Mesothelial cell of epicardium (in vitro differentiated cells): Measurements from ENCODE around the gene GMPR2. TPM values are rescaled to one million over a fixed set of nuclear protein-coding genes. Genes with fewer than 3 reads are reported as not detected.

Experiments used
- DNase-seq, 2 experiments: peaks; one replicate each; pipeline ENCODE4 v3.0.0; 2021; ENCODE audit warnings: low spot score in 2 of 2; ENCODE audit not compliant: unreplicated experiment in 2 of 2
- H3K27ac Mint-ChIP-seq: 2 replicates; pipeline ENCODE4 v1.8.0; 2021; ENCODE audit warnings: mixed read lengths
- H3K27me3 Mint-ChIP-seq: 2 replicates; pipeline ENCODE4 v1.8.0; 2021; ENCODE audit warnings: low read depth, mixed read lengths
- H3K36me3 Mint-ChIP-seq: 2 replicates; pipeline ENCODE4 v1.8.0; 2021; ENCODE audit warnings: mixed read lengths
- H3K4me1 Mint-ChIP-seq: 2 replicates; pipeline ENCODE4 v1.8.0; 2021; ENCODE audit warnings: mixed read lengths
- H3K4me3 Mint-ChIP-seq: 2 replicates; pipeline ENCODE4 v1.8.0; 2021; ENCODE audit warnings: mild to moderate bottlenecking, moderate library complexity, mixed read lengths
- H3K9me3 Mint-ChIP-seq: 2 replicates; pipeline ENCODE4 v1.8.0; 2021; ENCODE audit warnings: mixed read lengths
- total RNA-seq: library from RNA; stranded (reverse); gene quantifications from 3 replicates; pipeline ENCODE4 v1.2.1, GENCODE V29; 2021
- TF ChIP-seq, protein P1 (sequence below): fragments of 200-600 bp; sonication (generic); IDR thresholded peaks from one replicate; pipeline ENCODE4 v1.5.0; 2021; ENCODE audit warnings: antibody characterized with exemption; ENCODE audit not compliant: unreplicated experiment

The GMPR2 gene
- total RNA-seq, 1 donor from 2014 or later = 72.5 TPM

DNA sequence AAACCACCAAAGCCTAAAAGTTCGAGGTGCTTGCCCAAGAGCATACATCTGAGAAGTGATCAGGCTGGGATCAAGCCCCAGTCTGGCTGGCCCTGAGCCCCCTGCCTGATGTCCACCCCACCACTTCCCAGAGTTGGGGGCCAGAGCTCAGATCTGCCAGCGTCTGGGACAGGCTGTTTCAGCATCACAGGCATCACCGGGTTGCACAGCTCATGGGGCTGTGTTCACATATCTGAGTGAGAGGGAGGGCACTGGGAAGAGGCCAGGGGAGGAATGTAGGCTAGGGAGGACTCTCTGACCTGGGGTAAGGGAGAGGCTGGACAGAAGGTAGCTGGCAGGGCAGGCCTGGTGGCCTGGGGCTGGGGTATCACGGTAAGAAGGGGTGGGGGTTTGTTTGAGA is 24.2 kb downstream of the GMPR2 start:
- TF ChIP-seq, protein P1, sequence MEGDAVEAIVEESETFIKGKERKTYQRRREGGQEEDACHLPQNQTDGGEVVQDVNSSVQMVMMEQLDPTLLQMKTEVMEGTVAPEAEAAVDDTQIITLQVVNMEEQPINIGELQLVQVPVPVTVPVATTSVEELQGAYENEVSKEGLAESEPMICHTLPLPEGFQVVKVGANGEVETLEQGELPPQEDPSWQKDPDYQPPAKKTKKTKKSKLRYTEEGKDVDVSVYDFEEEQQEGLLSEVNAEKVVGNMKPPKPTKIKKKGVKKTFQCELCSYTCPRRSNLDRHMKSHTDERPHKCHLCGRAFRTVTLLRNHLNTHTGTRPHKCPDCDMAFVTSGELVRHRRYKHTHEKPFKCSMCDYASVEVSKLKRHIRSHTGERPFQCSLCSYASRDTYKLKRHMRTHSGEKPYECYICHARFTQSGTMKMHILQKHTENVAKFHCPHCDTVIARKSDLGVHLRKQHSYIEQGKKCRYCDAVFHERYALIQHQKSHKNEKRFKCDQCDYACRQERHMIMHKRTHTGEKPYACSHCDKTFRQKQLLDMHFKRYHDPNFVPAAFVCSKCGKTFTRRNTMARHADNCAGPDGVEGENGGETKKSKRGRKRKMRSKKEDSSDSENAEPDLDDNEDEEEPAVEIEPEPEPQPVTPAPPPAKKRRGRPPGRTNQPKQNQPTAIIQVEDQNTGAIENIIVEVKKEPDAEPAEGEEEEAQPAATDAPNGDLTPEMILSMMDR = no peak
- no peak for DNase-seq
- Mint-ChIP-seq H3K4me1 (peaks cover 21% of the 10 kb centered on the region), H3K27ac (peak overlapping the region; percentile 37), H3K27me3 (no peaks in the 10 kb centered on the region), H3K36me3 (no peaks in the 10 kb centered on the region), H3K9me3 (no peaks in the 10 kb centered on the region), H3K4me3 (no peak overlapping the region)

DNA sequence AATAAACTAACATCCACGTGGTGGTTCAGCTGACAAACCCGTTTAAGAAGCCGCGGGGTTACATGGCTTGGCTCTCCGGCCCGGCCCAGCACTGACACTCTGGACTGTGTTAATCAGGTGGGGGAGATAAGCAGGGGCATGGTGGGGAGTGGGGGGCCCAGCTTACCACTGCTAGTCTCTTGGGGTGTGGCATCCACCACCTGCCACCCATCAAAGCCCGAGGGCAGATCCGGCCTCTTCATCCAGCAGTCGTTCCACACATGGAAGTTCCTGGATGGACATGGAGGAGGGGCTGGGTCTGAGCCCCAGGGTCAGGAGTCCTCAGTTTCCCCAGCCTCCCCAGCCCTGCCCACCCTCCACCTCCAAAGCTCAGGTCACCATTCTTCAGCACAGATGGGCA is 25.4 kb downstream of the GMPR2 start:
- Mint-ChIP-seq H3K4me3 (no peak overlapping the region), H3K27ac (peak overlapping the region; percentile 66), H3K36me3 (no peaks in the 10 kb centered on the region), H3K9me3 (no peaks in the 10 kb centered on the region), H3K4me1 (peaks cover 21% of the 10 kb centered on the region), H3K27me3 (no peaks in the 10 kb centered on the region)
- no peak for DNase-seq
- TF ChIP-seq, protein P1 = no peak

DNA sequence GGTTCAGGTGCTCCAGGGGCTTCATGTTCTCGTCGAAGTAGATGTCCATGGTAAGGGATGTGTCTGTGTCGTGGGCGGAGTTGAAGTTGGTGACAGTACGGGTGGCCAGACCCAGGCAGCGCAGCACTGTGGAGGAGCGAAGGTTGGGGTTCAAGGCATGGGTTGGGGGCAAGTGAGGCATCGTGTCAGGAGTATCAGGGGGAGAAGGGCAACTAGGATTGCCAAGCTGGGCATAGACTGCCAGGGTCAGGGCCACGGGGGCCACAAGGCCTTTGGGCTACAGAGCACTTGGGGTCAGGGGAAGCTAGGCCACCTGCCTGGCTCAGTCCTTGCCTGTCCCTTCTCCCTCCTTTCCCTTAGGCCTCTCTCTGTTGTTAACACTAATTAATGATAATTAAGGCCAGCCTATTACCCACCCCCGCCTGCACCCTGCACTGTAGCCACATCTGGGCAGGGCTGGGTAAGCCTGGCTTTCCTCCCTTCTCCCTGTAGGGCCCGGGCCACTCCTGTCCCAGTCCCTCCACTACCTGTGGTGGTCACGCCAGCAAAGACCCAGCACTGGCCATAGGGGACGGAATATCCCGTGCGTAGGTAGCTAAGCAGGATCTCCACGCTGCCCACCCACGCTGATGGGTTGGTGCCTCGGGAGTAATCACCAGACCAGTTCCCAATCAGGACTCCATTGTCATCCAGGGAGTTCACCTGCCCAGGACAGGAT is 26.0 kb downstream of the GMPR2 start:
- H3K4me1 Mint-ChIP-seq = peaks cover 23% of the 10 kb centered on the region
- H3K4me3 Mint-ChIP-seq = no peak overlapping the region
- no peaks in the 10 kb centered on the region for H3K9me3 Mint-ChIP-seq
- no peak for DNase-seq
- no peaks in the 10 kb centered on the region for H3K27me3 Mint-ChIP-seq
- peak overlapping the region; percentile 66 for H3K27ac Mint-ChIP-seq
- TF ChIP-seq, protein P1 = no peak
- H3K36me3 Mint-ChIP-seq = no peaks in the 10 kb centered on the region

DNA sequence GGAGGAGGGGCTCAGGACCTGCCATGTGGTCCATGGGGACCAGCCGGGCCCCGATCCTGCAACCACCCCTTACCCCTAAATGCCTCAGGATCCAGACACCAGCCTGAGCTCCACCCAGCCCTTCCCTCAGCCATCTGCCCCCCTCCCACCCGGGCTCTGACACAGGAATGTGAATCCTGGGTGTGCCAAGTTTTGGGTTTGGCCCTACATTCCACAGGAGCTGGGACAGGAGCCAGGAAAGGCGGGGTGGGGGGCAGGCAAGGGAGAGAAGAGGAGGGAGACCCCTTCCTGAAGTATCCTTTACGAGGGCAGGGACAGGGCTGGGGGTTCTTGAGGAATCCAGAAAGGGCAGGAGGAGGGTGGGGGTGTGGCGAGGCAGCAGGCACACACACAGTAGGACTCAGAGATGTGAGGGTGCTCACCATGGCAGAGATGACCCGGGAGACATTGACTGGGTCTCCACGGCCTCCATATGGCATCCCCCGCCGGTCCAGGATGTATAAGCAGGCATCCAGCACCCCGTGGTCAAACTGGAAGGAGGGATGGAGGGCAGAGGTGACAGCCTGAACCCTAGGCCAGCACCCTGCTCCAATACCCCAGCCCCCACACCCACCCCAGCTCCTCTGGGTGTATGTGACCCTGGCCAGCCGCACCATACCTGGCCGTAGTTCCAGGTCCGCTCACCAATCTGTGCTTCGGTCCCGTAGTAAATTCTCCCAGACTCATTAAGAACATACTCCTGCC is 26.7 kb downstream of the GMPR2 start:
- H3K4me1 Mint-ChIP-seq = peaks cover 30% of the 10 kb centered on the region
- H3K27ac Mint-ChIP-seq = peak overlapping the region; percentile 79
- no peaks in the 10 kb centered on the region for H3K27me3 Mint-ChIP-seq
- DNase-seq = peak; percentile 57 to 81
- no peaks in the 10 kb centered on the region for H3K9me3 Mint-ChIP-seq
- H3K4me3 Mint-ChIP-seq = no peak overlapping the region
- no peaks in the 10 kb centered on the region for H3K36me3 Mint-ChIP-seq
- TF ChIP-seq, protein P1 = no peak

DNA sequence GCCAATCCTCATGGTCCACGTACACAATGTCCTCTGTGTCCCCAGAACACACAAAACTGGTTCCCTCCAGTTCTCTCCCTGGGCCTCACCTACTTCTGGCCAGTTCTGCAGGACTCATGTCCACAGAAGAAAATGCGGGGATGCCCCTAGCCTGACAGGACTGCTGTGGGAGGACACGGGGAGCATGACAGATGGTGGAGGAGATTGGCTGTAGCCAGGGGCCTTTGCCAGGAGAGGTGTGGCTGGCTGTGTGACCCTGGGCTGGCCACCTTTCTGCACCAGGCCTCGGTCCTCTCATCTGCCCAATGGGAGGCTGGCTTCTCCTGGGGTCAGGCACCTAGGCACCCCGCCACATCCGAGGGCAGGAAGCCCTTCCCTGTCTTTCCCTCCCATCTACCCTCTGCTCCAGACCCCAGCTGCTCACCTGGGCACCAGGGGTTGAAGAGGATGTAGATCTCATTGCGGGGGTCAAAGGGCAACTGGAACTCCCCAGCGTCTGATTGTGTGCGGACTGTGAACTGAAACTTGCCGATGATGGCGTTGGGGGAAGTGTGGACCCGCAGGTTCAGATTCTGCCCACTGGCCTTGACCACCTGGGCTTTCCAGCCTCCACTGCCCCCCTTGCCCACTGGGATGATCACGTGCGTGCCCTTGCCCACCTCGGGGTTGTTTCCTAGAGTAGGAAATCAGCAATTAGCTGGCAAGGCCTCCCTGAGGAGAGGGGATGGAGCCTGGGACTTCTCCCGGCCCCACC is 27.5 kb downstream of the GMPR2 start:
- Mint-ChIP-seq H3K36me3 (no peaks in the 10 kb centered on the region), H3K9me3 (no peaks in the 10 kb centered on the region), H3K27ac (peak overlapping the region; percentile 79), H3K4me3 (no peak overlapping the region), H3K4me1 (peaks cover 33% of the 10 kb centered on the region), H3K27me3 (no peaks in the 10 kb centered on the region)
- no peak for DNase-seq
- TF ChIP-seq, protein P1 = no peak
